ENCODE data around the gene GABRE.
"Not testable (repeated sequence)": the region's sequence is repeated elsewhere in the genome, so short reads cannot be mapped to it uniquely, and the experiment has no call there.

The GABRE gene

DNA sequence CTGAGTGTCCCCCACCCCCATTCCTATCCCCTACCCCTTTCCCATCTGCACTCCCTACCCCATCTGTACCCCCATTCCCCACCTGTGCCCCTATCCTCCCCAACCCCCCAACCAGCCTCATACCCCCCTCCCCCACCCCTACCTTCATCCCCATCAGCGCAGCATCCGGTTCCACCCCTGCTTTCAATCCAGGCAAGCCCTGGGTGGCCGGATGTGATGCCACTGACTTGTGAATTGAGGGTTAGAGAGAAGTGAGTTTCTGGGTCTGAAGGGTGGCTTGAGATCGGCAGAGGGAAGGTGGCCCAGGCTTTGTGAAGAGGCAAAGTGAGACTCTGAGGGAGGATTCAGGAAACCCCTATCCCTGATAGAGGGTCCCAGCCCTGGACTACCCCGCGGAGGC lies 53.9 kb downstream of the GABRE start:
- TF ChIP-seq, protein P1, sequence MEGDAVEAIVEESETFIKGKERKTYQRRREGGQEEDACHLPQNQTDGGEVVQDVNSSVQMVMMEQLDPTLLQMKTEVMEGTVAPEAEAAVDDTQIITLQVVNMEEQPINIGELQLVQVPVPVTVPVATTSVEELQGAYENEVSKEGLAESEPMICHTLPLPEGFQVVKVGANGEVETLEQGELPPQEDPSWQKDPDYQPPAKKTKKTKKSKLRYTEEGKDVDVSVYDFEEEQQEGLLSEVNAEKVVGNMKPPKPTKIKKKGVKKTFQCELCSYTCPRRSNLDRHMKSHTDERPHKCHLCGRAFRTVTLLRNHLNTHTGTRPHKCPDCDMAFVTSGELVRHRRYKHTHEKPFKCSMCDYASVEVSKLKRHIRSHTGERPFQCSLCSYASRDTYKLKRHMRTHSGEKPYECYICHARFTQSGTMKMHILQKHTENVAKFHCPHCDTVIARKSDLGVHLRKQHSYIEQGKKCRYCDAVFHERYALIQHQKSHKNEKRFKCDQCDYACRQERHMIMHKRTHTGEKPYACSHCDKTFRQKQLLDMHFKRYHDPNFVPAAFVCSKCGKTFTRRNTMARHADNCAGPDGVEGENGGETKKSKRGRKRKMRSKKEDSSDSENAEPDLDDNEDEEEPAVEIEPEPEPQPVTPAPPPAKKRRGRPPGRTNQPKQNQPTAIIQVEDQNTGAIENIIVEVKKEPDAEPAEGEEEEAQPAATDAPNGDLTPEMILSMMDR (IDR thresholded peaks at IDR 0.05; ENCODE audit: low read depth, low read length) = no peak
- no peak for DNase-seq (ENCODE audit: extremely low read depth, low read depth)

DNA sequence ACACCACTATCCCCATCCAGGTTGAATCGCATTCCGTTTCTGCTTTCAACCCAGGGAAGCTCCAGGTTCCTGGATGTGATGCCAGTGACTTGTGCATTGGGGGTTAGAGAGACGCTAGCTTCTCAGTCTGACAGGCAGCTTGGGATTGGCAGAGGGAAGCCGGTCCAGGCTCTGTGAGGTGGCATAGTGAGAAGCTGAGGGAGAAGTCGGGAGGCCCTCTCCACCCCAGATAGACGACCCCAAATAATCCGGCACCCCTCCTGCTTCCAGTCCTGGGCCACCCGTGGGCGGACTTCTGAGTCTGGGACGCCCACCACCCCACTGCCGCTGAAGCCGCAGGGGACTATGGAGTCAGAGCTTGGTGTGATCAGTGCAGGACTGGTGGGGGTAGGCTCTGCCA lies 54.4 kb downstream of the GABRE start:
- TF ChIP-seq, protein P1 (IDR thresholded peaks at IDR 0.05; ENCODE audit: low read depth, low read length) = no peak
- DNase-seq (ENCODE audit: extremely low read depth, low read depth) = no peak

DNA sequence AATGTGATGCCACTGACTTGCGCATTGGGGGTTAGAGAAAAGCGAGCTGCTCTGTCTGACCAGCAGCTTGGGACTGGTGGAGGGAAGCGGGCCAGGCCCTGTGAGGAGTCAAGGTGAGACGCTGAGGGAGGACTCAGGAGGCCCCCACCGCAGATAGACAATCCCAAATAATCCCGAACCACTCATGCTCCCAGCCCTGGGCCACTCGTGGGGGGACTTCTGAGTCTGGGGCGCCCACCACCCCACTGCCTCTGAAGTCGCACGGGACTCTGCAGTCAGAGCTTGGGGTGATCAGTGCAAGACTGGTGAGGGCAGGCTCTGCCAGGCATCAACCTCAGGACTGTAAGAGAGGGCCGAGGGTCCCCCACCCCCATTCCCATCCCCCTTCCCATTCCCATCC lies 54.9 kb downstream of the GABRE start:
- DNase-seq (ENCODE audit: extremely low read depth, low read depth) = no peak
- TF ChIP-seq, protein P1 (IDR thresholded peaks at IDR 0.05; ENCODE audit: low read depth, low read length) = no peak

DNA sequence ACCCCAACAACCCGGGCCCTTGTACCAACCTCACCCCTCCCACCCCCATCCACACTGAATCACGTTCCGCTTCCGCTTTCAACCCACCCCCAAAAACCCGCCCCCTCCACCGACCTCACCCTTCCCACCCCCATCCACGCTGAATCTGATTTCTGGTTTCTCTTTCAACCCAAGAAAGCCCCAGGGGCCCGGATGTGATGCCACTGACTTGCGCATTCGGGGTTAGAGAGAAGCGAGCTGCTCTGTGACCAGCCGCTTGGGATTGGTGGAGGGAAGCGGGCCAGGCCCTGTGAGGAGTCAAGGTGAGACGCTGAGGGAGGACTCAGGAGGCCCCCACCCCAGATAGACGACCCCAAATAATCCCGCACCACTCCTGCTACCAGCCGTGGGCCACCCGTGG lies 55.7 kb downstream of the GABRE start:
- not testable (repeated sequence) for DNase-seq (ENCODE audit: extremely low read depth, low read depth)

DNA sequence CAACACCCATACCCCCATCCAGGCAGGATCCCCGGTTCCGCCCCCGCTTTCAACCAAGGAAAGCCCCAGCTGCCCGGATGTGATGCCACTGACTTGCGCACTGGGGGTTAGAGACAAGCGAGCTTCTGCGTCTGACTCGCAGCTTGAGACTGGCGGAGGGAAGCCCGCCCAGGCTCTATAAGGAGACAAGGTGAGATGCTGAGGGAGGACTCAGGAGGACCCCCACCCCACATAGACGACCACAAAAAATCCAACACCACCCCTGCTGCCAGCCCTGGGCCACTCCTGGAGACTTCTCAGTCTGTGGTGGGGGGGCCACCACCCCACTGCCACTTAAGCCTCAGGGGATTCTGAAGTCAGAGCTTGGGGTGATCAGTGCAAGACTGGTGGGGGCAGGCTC lies 61.7 kb downstream of the GABRE start, which contains the start of gene MAGEA4:
Gene MAGEA4 (plus strand): TSS at position 110 of the 400 bp plus-strand sequence. CDS start 10,776 bp downstream, outside the sequence.
- TF ChIP-seq, protein P1 (IDR thresholded peaks at IDR 0.05; ENCODE audit: low read depth, low read length) = no peak
- no peak for DNase-seq (ENCODE audit: extremely low read depth, low read depth)

DNA sequence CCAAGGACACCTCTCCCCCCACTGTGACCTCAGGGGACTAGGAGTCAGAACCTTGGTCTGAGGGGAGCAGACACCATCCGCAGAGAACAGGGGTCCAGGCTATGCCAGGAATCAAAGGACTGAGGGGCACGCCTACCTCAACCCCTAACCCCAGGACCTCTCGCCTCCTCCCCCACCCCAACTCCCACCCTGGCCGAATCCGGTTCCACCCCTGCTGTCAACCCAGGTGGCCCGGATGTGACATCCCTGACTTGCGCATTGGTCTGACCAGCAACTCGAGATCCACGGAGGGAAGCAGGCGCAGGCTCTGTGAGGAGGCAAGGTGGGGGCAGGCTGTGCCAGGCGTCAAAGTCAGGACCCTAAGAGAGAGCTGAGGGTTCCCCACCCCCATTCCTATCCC lies 62.3 kb downstream of the GABRE start:
- TF ChIP-seq, protein P1 (IDR thresholded peaks at IDR 0.05; ENCODE audit: low read depth, low read length) = no peak
- no peak for DNase-seq (ENCODE audit: extremely low read depth, low read depth)

DNA sequence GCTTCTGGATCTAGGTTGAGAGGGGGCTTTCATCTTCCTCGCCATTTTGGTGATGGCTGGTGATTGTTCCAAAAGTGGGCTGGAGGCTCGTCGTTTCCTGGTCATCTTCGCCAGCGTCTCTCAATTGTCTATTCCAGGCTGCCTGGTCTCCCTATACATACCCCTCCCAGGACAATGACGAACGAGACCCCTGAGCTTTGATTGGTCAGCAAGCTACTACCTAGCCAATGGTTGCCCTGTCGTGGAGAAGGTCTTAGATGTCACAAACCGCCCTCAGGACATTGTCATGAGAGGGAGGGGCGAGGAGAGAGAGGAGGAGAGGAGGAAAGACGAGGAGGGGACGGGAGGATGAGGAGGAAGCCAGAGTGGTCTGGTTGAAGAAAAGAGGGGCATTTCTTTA lies 69.5 kb downstream of the GABRE start:
- TF ChIP-seq, protein P1 (IDR thresholded peaks at IDR 0.05; ENCODE audit: low read depth, low read length) = no peak

More for the DNA sequence above, 69.5 kb downstream of the GABRE start:
- no peak for DNase-seq (ENCODE audit: extremely low read depth, low read depth)
